Spleen (tissue), 7 donors: Measurements from ENCODE around the gene ERBB4.

Experiments
- CTCF ChIP-seq, 11 experiments: fragments of 200-600 bp in 7 of 11; fragments of 450-650 bp in 4 of 11; sonication (generic) in 4 of 11; IDR thresholded peaks in 8 of 11; conservative IDR thresholded peaks in 3 of 11; 1 replicate in 7 of 11; 2 replicates in 4 of 11; pipeline versions ENCODE4 v1.4.0 to v1.8.0; 2016 to 2021; ENCODE audit warnings: antibody characterized with exemption in 11 of 11, inconsistent platforms in 4 of 11, mild to moderate bottlenecking in 1 of 11
- POLR2AphosphoS5 ChIP-seq, 3 donors: sonication (generic); formaldehyde crosslinking; IDR thresholded peaks; one replicate each; pipeline ENCODE4 v1.5.1; 2017; ENCODE audit warnings: antibody characterized with exemption in 3 of 3
- donor health status: DM: no; HTN: no; CAD: no; lungs with moderate emphysema.
- donor health status: DM: no; HTN: no; CAD: no.
- donor health status: DM: no; HTN: no; CAD: no.

DNA sequence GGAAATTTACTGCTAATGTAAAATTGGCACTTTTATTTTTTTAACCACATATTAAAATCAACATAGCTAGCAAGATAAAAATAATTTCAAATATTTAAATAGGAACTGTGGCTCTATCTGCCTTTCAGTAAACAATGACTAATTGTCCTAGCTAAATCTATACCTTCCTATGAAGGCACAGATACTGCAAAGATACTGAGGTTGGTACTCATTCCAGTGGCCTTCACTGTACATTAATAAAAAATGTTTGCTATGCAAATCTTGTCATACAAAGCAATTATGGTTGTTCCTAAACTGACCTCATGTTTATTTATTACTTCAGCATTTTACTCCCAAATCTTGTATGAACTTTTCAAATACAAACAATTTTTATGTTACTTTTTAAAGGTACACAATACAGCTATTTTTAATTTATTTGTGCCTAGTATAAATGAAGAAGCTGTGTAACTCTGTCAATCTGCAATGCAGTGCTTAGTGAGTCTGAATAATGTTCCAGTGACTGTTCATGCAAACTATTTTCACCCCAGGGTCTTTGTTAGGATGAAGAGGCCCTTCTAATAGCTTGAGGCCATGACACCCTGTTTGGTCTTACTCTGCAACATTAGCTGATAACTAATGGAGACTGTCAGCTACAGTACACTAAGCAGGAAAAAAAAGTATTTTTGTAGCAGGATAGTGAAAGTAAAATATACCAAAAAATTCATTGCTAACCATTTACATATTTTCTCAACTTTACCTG, 9.3 kb upstream of the ERBB4 start:
- TF ChIP-seq CTCF (IDR thresholded peaks at IDR 0.05 in 8 of 11, conservative IDR thresholded peaks at IDR 0.05 in 3 of 11) = no peak
- no peak for TF ChIP-seq POLR2AphosphoS5 (IDR thresholded peaks at IDR 0.05)
